GM12878 (cell line): ENCODE data around the gene DDX21. TPM values are rescaled to one million over a fixed set of nuclear protein-coding genes. Genes with fewer than 3 reads are reported as not detected.
A peak's percentile ranks its signal among the peaks of the same experiment; 100 is the strongest.

Source experiments
- ATAC-seq: fragments of 200-7000 bp; cut with Tn5 transposase; 3 replicates; pipeline ENCODE4 v1.9.1; 2020; ENCODE audit warnings: mild to moderate bottlenecking, moderate library complexity
- BruUV-seq: library from RNA; stranded (reverse); fragments of 400-500 nt; replicated peaks from 2 replicates; lab custom pipeline; 2021; lab: Mats Ljungman, UMichigan
- CTCF ChIA-PET: fragments of 300-600 bp; sonication (Branson Sonifier 250); formaldehyde crosslinking; extraction: SDS; loops from one replicate; lab custom pipeline; 2021; ENCODE audit warnings: inconsistent platforms; lab: Yijun Ruan, JAX
- POLR2A ChIA-PET: fragments of 350-600 bp; formaldehyde crosslinking; extraction: SDS; loops from one replicate; lab custom pipeline; 2021; ENCODE audit warnings: inconsistent platforms; lab: Charles Lee
- RAD21 ChIA-PET: fragments of 300-600 bp; sonication (Branson Sonifier 250); formaldehyde crosslinking; loops from one replicate; lab custom pipeline; 2023; ENCODE audit warnings: antibody characterized with exemption; ENCODE audit not compliant: unreplicated experiment; lab: Charles Lee
- SMC1A ChIA-PET: fragments of 300-600 bp; sonication (Branson Sonifier 250); formaldehyde crosslinking; loops from one replicate; lab custom pipeline; 2023; ENCODE audit not compliant: unreplicated experiment, uncharacterized antibody; lab: Charles Lee
- DNase-seq: peaks from one replicate; pipeline ENCODE4 v3.0.0-alpha.2; 2011; ENCODE audit warnings: low read depth, low spot score
- FAIRE-seq: peaks from 3 replicates; lab custom pipeline; 2011; peaks lifted over from hg19 to GRCh38; lab: Jason Lieb, UNC
- H2AFZ ChIP-seq: 2 replicates; pipeline ENCODE4 v1.6.0; 2011; ENCODE audit warnings: low read depth, low read length, control low read depth; ENCODE audit not compliant: control insufficient read depth
- H3K27ac ChIP-seq: 2 replicates; pipeline ENCODE4 v1.5.1; 2011; ENCODE audit warnings: control low read depth; ENCODE audit not compliant: control insufficient read depth, insufficient read depth
- H3K27me3 ChIP-seq, 2 experiments: replicated peaks in 1 of 2; 2 replicates each; pipeline versions ENCODE4 v1.6.0 to v1.6.1; 2011; ENCODE audit warnings: low read length in 1 of 2; ENCODE audit not compliant: control insufficient read depth in 2 of 2, insufficient read depth in 2 of 2
- H3K36me3 ChIP-seq, 2 experiments: 2 replicates each; pipeline ENCODE4 v1.5.1; 2011; ENCODE audit warnings: low read length in 1 of 2; ENCODE audit not compliant: control insufficient read depth in 2 of 2, insufficient read depth in 2 of 2
- H3K4me1 ChIP-seq: 2 replicates; pipeline ENCODE4 v1.6.1; 2011; ENCODE audit warnings: mild to moderate bottlenecking, low read length, moderate library complexity, mixed read lengths; ENCODE audit not compliant: control insufficient read depth, insufficient read depth
- H3K4me2 ChIP-seq: 2 replicates; pipeline ENCODE4 v1.6.0; 2011; ENCODE audit warnings: control low read depth; ENCODE audit not compliant: control insufficient read depth, insufficient read depth
- H3K4me3 ChIP-seq: fragments of 200-600 bp; sonication (generic); 2 replicates; pipeline ENCODE4 v1.5.1; 2016
- H3K79me2 ChIP-seq: 2 replicates; pipeline ENCODE4 v1.6.0; 2011; ENCODE audit warnings: low read length; ENCODE audit not compliant: control insufficient read depth, insufficient read depth
- H3K9ac ChIP-seq: 2 replicates; pipeline ENCODE4 v1.8.0; 2011; ENCODE audit warnings: low read length, control low read depth, mixed read lengths; ENCODE audit not compliant: control insufficient read depth, insufficient read depth
- H3K9me3 ChIP-seq: replicated peaks from 3 replicates; pipeline ENCODE4 v1.5.1; 2011; ENCODE audit warnings: mild to moderate bottlenecking, low read length; ENCODE audit not compliant: control insufficient read depth, insufficient read depth
- H4K20me1 ChIP-seq: 2 replicates; pipeline ENCODE4 v1.6.0; 2011; ENCODE audit not compliant: control insufficient read depth, insufficient read depth
- BHLHE40 ChIP-seq, 2 experiments: fragments of 450-650 bp in 1 of 2; IDR thresholded peaks; 2 replicates each; pipeline ENCODE4 v1.6.1; 2011 to 2017; ENCODE audit warnings: low read depth in 2 of 2, borderline replicate concordance in 1 of 2, improper control_type of control experiment in 1 of 2, low read length in 1 of 2, mild to moderate bottlenecking in 1 of 2
- CTCF ChIP-seq, 3 experiments: IDR thresholded peaks in 2 of 3; conservative IDR thresholded peaks in 1 of 3; 2 replicates each; pipeline ENCODE4 v1.5.1; 2011; ENCODE audit warnings: low read depth in 3 of 3, low read length in 3 of 3, mild to moderate bottlenecking in 3 of 3, control low read depth in 2 of 3, moderate library complexity in 2 of 3, inconsistent platforms in 1 of 3, mixed read lengths in 1 of 3; ENCODE audit not compliant: control insufficient read depth in 2 of 3, insufficient read depth in 1 of 3; ENCODE audit errors: extremely low read depth in 1 of 3
- MTA3 ChIP-seq: IDR thresholded peaks from 2 replicates; pipeline ENCODE4 v1.6.1; 2012; ENCODE audit warnings: low read length, inconsistent platforms, borderline replicate concordance
- RAD21 ChIP-seq: IDR thresholded peaks from 2 replicates; pipeline ENCODE4 v1.6.1; 2011; ENCODE audit warnings: mild to moderate bottlenecking, low read depth, low read length, moderate library complexity; ENCODE audit not compliant: insufficient read depth
- WGBS: methylation state at CpG from one replicate; pipeline ENCODE4 v1.1.6; 2016; ENCODE audit warnings: low lambda C conversion rate; ENCODE audit not compliant: insufficient replicate concordance, insufficient coverage; ENCODE audit errors: missing lambda C conversion rate; 5-methylcytosine and 5-hydroxymethylcytosine counted together
- in situ Hi-C: fragments of 300-500 bp; cut with MboI; formaldehyde crosslinking; loops from 9 replicates; pipeline ENCODE4 v1.14.3; 2018; ENCODE audit warnings: mixed read lengths
- intact Hi-C: fragments of 100-400 bp; cut with micrococcal nuclease; formaldehyde crosslinking; loops from one replicate; pipeline ENCODE4 v1.14.2; 2022; ENCODE audit not compliant: unreplicated experiment
- polyA plus RNA-seq, 11 experiments: library from polyadenylated mRNA; depleted of rRNA in 4 of 11; unstranded in 6 of 11; stranded (reverse) in 5 of 11; fragments of >200 nt; fragmentation: Nextera tagmentation in 4 of 11; fragmentation: Illumina TruSeq in 1 of 11; extraction: Ambion mirVana in 4 of 11; extraction: Trizol in 1 of 11; gene quantifications; 1 replicate in 1 of 11; 2 replicates in 10 of 11; pipeline versions ENCODE4 v1.2.1 to v1.2.3, GENCODE V29; 2011 to 2016; ENCODE audit warnings: inconsistent platforms in 2 of 11, missing spikeins in 2 of 11, low read depth in 1 of 11
- total RNA-seq, 4 experiments: library from RNA; depleted of rRNA in 3 of 4; stranded (reverse); fragments of >200 nt in 3 of 4; fragmentation: Illumina TruSeq in 1 of 4; extraction: Trizol in 1 of 4; gene quantifications; 2 replicates each; pipeline versions ENCODE4 v1.2.1 to v1.2.3, GENCODE V29; 2013 to 2021

DDX21 gene
- total and polyA plus RNA-seq, 10 of the 15 experiments (the other 5 are each of a cell fraction or from before 2014, with no cell fraction given) = 41.1 to 182 (median 116) TPM

- in situ Hi-C loops = no loop called here
- Histone ChIP-seq H3K27me3 (no peaks in the 10 kb centered on the region), H2AFZ (no peak overlapping the region), H3K9ac (no peak overlapping the region), H3K36me3 (peaks cover 15 to 41% of the 10 kb centered on the region in 2 experiments), H3K4me3 (no peak overlapping the region), H3K4me2 (no peak overlapping the region), H3K4me1 (no peaks in the 10 kb centered on the region), H3K9me3 (no peaks in the 10 kb centered on the region), H4K20me1 (no peaks in the 10 kb centered on the region), H3K79me2 (no peaks in the 10 kb centered on the region), H3K27ac (no peak overlapping the region)
- FAIRE-seq (peak; percentile 41), DNase-seq (no peak), ATAC-seq (peak; percentile 75)
- intact Hi-C loops = no loop called here
- ChIA-PET RAD21 (no interaction called here), CTCF (interaction anchor here (0.8 to 1.4 kb wide), 4 partner anchors 9 to 22 kb away, joined by 3 to 4 read pairs (median 3); no protein-coding TSS in a partner anchor), SMC1A (interaction anchor here (0.9 to 1.6 kb wide), 2 partner anchors 11 to 22 kb away, joined by 4 read pairs; no protein-coding TSS in a partner anchor), POLR2A (interaction anchor here (0.6 to 1.0 kb wide), 3 partner anchors 13 to 128 kb away, joined by 3 to 5 read pairs (median 3); no protein-coding TSS in a partner anchor)
- no TSS peak for BruUV-seq
- TF ChIP-seq RAD21 = 0 out of 2 replicates have a peak, but pooled peaks have one; percentile 16
- TF ChIP-seq MTA3 = no peak
- peak in 2 of 3 experiments; percentile 11 to 24; a peak in 1 of 6 replicates for TF ChIP-seq CTCF (IDR thresholded peaks at IDR 0.05 in 2 of 3, conservative IDR thresholded peaks at IDR 0.05 in 1 of 3; ENCODE audit: control insufficient read depth in 2 of 3, extremely low read depth in 1 of 3, insufficient read depth in 1 of 3, low read depth in 3 of 3, low read length in 3 of 3)
- WGBS = 92% methylated on average over 1 of the region's 1 CpG
These were observed 25.1 kb downstream of the DDX21 start for GRCh38 chr10:68981074-68981473.

GRCh38 chr10:68982389-68982788 lies 26.4 kb downstream of the DDX21 start:
- no TSS peak for BruUV-seq
- in situ Hi-C loops (no loop called here), intact Hi-C loops (no loop called here)
- H3K4me3 ChIP-seq = no peak overlapping the region
- no peaks in the 10 kb centered on the region for H4K20me1 ChIP-seq
- WGBS = 90% methylated on average over 11 of the region's 11 CpGs
- CTCF ChIA-PET = interaction anchor here (2.3 kb wide), 1 partner anchor 10 kb away, joined by 7 read pairs; no protein-coding TSS in a partner anchor
- H3K27ac ChIP-seq = no peak overlapping the region
- no peak for TF ChIP-seq BHLHE40 (IDR thresholded peaks at IDR 0.05; ENCODE audit: borderline replicate concordance in 1 of 2, low read depth in 2 of 2, low read length in 1 of 2)
- H3K27me3 ChIP-seq = no peaks in the 10 kb centered on the region
- H3K4me2 ChIP-seq = no peak overlapping the region
- POLR2A ChIA-PET = interaction anchor here (0.6 kb wide), 1 partner anchor 142 kb away, joined by 3 read pairs; no protein-coding TSS in a partner anchor
- H3K9me3 ChIP-seq = no peaks in the 10 kb centered on the region
- no peaks in the 10 kb centered on the region for H3K79me2 ChIP-seq
- H3K4me1 ChIP-seq = no peaks in the 10 kb centered on the region
- SMC1A ChIA-PET = interaction anchor here (1.4 to 1.6 kb wide), 2 partner anchors 23 to 40 kb away, joined by 4 read pairs; no protein-coding TSS in a partner anchor
- RAD21 ChIA-PET = no interaction called here
- ATAC-seq = no peak
- no peak overlapping the region for H2AFZ ChIP-seq
- peaks cover 11 to 33% of the 10 kb centered on the region in 2 experiments for H3K36me3 ChIP-seq
- no peak for DNase-seq
- FAIRE-seq = no peak
- no peak overlapping the region for H3K9ac ChIP-seq
